CD4-positive, alpha-beta memory T cell (primary cell): ENCODE data around the gene SLC16A3. TPM values are rescaled to one million over a fixed set of nuclear protein-coding genes. Genes with fewer than 3 reads are reported as not detected.
A peak's percentile ranks its signal among the peaks of the same experiment; 100 is the strongest.
"Not testable (repeated sequence)": the region's sequence is repeated elsewhere in the genome, so short reads cannot be mapped to it uniquely, and the experiment has no call there.

Experiments used
- CTCF ChIA-PET: fragments of 350-600 bp; sonication (Branson Sonifier 250); formaldehyde crosslinking; loops from one replicate; lab custom pipeline; 2021; ENCODE audit warnings: inconsistent platforms; ENCODE audit not compliant: partially characterized antibody; lab: Charles Lee
- POLR2A ChIA-PET: fragments of 350-600 bp; sonication (Branson Sonifier 250); formaldehyde crosslinking; loops from one replicate; lab custom pipeline; 2021; ENCODE audit not compliant: partially characterized antibody; lab: Charles Lee
- DNase-seq, 5 donors: peaks; one replicate each; pipeline versions ENCODE4 v3.0.0 to v3.0.0-alpha.2; 2020 to 2022; ENCODE audit warnings: mixed read lengths in 1 of 5
- H3K27ac ChIP-seq: one replicate; pipeline ENCODE4 v1.7.0; 2013; ENCODE audit warnings: low read depth, low read length
- H3K27me3 ChIP-seq: 2 replicates; pipeline ENCODE4 v1.7.0; 2013; ENCODE audit warnings: mild to moderate bottlenecking, low read length, moderate library complexity; ENCODE audit not compliant: insufficient read depth
- H3K36me3 ChIP-seq: 2 replicates; pipeline ENCODE4 v1.7.0; 2013; ENCODE audit warnings: mild to moderate bottlenecking, low read length, moderate library complexity; ENCODE audit not compliant: insufficient read depth
- H3K4me1 ChIP-seq: 2 replicates; pipeline ENCODE4 v1.7.0; 2013; ENCODE audit warnings: mild to moderate bottlenecking, low read length, moderate library complexity; ENCODE audit not compliant: insufficient read depth
- H3K4me3 ChIP-seq, 2 donors: one replicate each; pipeline ENCODE4 v1.7.0; 2013; ENCODE audit warnings: low read length in 2 of 2, mild to moderate bottlenecking in 1 of 2
- H3K9me3 ChIP-seq, 2 donors: one replicate each; pipeline ENCODE4 v1.7.0; 2013; ENCODE audit warnings: low read length in 2 of 2, control low read depth in 1 of 2; ENCODE audit not compliant: control insufficient read depth in 1 of 2
- H3K27ac Mint-ChIP-seq, 7 donors: one replicate each; pipeline ENCODE4 v1.8.0; 2020 to 2021; ENCODE audit warnings: mixed read lengths in 7 of 7, mild to moderate bottlenecking in 6 of 7, inconsistent platforms in 3 of 7, moderate library complexity in 3 of 7
- H3K27me3 Mint-ChIP-seq, 2 donors: one replicate each; pipeline ENCODE4 v1.8.0; 2020 to 2021; ENCODE audit warnings: mixed read lengths in 2 of 2
- H3K36me3 Mint-ChIP-seq, 2 donors: one replicate each; pipeline ENCODE4 v1.8.0; 2020 to 2021; ENCODE audit warnings: mixed read lengths in 2 of 2, inconsistent platforms in 1 of 2, mild to moderate bottlenecking in 1 of 2
- H3K4me1 Mint-ChIP-seq, 4 donors: one replicate each; pipeline ENCODE4 v1.8.0; 2020 to 2021; ENCODE audit warnings: mixed read lengths in 4 of 4, mild to moderate bottlenecking in 1 of 4
- H3K4me3 Mint-ChIP-seq, 8 donors: one replicate each; pipeline ENCODE4 v1.8.0; 2020 to 2021; ENCODE audit warnings: mixed read lengths in 8 of 8, mild to moderate bottlenecking in 7 of 8, moderate library complexity in 6 of 8, inconsistent platforms in 3 of 8
- H3K9me3 Mint-ChIP-seq, 8 donors: one replicate each; pipeline ENCODE4 v1.8.0; 2020 to 2021; ENCODE audit warnings: mixed read lengths in 8 of 8, mild to moderate bottlenecking in 5 of 8, inconsistent platforms in 3 of 8, moderate library complexity in 1 of 8
- intact Hi-C: fragments of 100-400 bp; cut with micrococcal nuclease; formaldehyde crosslinking; loops from one replicate; pipeline ENCODE4 v1.15.1; 2023
- polyA plus RNA-seq, 2 donors: library from polyadenylated mRNA; unstranded; fragments of 300-500 nt; fragmentation: Illumina TruSeq; gene quantifications; one replicate each; pipeline ENCODE4 v1.2.3, GENCODE V29; 2021
- total RNA-seq, 2 experiments: library from RNA; stranded (reverse); gene quantifications; one replicate each; pipeline ENCODE4 v1.2.3, GENCODE V29; 2021

Gene SLC16A3
- total and polyA plus RNA-seq, 4 experiments from 2014 or later, result 1.4 to 31.4 (median 17.9) TPM

DNA sequence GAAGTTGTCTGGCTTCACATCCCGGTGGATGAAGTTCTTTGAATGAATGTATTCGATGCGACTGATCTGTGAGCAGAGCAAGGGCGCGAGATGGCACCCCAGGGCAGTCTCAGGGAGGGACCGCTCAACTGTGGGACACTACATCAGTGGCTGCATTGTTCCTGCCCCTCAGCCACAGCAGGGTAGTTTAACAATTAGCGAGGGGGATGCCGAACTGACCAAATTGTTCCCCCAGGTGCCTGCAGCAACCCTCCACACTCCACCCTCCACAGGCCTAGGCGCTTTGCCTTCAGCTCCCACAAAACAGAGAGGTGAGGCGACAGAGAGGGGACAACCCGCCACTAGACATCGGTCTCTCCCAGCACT is 24.3 kb downstream of the SLC16A3 start:
- H3K27me3 Mint-ChIP-seq, result no peaks in the 10 kb centered on the region
- DNase-seq, result no peak
- H3K9me3 Mint-ChIP-seq, result peaks cover 0 to 2% (median 0%) of the 10 kb centered on the region in 8 donors
- Histone ChIP-seq H3K9me3 (no peaks in the 10 kb centered on the region), H3K4me3 (no peak overlapping the region), H3K36me3 (peaks cover 78% of the 10 kb centered on the region), H3K27ac (no peak overlapping the region), H3K4me1 (peaks cover 10% of the 10 kb centered on the region), H3K27me3 (no peaks in the 10 kb centered on the region)
- ChIA-PET POLR2A (no interaction called here), CTCF (no interaction called here)
- H3K36me3 Mint-ChIP-seq, result peaks cover 54 to 64% of the 10 kb centered on the region in 2 donors
- H3K4me3 Mint-ChIP-seq, result no peak overlapping the region
- intact Hi-C loops, result no loop called here
- peak overlapping the region in 2 of 7 donors; percentile 48 to 68 for H3K27ac Mint-ChIP-seq
- H3K4me1 Mint-ChIP-seq, result peaks cover 9 to 18% (median 13%) of the 10 kb centered on the region in 4 donors

DNA sequence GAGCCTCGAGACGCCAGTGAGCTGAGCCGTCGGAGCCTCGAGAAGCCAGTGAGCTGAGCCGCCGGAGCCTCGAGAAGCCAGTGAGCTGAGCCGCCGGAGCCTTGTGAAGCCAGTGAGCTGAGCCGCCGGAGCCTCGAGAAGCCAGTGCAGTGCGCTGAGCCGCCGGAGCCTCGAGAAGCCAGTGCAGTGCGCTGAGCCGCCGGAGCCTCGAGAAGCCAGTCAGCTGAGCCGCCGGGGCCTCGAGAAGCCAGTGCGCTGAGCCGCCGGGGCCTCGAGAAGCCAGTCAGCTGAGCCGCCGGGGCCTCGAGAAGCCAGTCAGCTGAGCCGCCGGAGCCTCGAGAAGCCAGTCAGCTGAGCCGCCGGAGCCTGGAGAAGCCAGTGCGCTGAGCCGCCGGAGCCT is 25.3 kb downstream of the SLC16A3 start:
- H3K27me3 Mint-ChIP-seq, H3K27me3 ChIP-seq, CTCF ChIA-PET, H3K4me3 ChIP-seq, H3K4me3 Mint-ChIP-seq, H3K27ac ChIP-seq, intact Hi-C loops, H3K9me3 Mint-ChIP-seq, H3K9me3 ChIP-seq, DNase-seq, H3K27ac Mint-ChIP-seq: not testable (repeated sequence)
- peaks cover 10% of the 10 kb centered on the region for H3K4me1 ChIP-seq
- peaks cover 75% of the 10 kb centered on the region for H3K36me3 ChIP-seq
- peaks cover 14 to 24% (median 15%) of the 10 kb centered on the region in 4 donors for H3K4me1 Mint-ChIP-seq
- peaks cover 53 to 64% of the 10 kb centered on the region in 2 donors for H3K36me3 Mint-ChIP-seq
- POLR2A ChIA-PET, result interaction anchor here (0.6 to 1.0 kb wide), 2 partner anchors 38 to 39 kb away, joined by 3 to 4 read pairs; no protein-coding TSS in a partner anchor

DNA sequence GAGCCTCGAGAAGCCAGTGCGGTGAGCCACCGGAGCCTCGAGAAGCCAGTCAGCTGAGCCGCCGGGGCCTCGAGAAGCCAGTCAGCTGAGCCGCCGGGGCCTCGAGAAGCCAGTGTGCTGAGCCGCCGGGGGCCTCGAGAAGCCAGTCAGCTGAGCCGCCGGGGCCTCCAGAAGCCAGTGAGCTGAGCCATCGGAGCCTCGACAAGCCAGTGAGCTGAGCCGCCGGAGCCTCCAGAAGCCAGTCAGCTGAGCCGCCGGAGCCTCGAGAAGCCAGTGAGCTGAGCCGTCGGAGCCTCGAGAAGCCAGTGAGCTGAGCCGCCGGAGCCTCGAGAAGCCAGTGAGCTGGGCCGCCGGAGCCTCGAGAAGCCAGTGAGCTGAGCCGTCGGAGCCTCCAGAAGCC is 25.9 kb downstream of the SLC16A3 start:
- H3K9me3 Mint-ChIP-seq, H3K9me3 ChIP-seq, DNase-seq, intact Hi-C loops, H3K27me3 Mint-ChIP-seq, H3K27ac Mint-ChIP-seq, H3K27ac ChIP-seq, H3K4me3 Mint-ChIP-seq, H3K4me3 ChIP-seq, H3K27me3 ChIP-seq: not testable (repeated sequence)
- ChIA-PET POLR2A (interaction anchor here (0.6 to 1.0 kb wide), 3 partner anchors 37 to 43 kb away, joined by 3 to 4 read pairs (median 3); no protein-coding TSS in a partner anchor), CTCF (interaction anchor here (0.9 kb wide), 1 partner anchor 67 kb away, joined by 3 read pairs; no protein-coding TSS in a partner anchor)
- peaks cover 10% of the 10 kb centered on the region for H3K4me1 ChIP-seq
- H3K4me1 Mint-ChIP-seq, result peaks cover 14 to 24% (median 18%) of the 10 kb centered on the region in 4 donors
- peaks cover 75% of the 10 kb centered on the region for H3K36me3 ChIP-seq
- peaks cover 53 to 69% of the 10 kb centered on the region in 2 donors for H3K36me3 Mint-ChIP-seq

DNA sequence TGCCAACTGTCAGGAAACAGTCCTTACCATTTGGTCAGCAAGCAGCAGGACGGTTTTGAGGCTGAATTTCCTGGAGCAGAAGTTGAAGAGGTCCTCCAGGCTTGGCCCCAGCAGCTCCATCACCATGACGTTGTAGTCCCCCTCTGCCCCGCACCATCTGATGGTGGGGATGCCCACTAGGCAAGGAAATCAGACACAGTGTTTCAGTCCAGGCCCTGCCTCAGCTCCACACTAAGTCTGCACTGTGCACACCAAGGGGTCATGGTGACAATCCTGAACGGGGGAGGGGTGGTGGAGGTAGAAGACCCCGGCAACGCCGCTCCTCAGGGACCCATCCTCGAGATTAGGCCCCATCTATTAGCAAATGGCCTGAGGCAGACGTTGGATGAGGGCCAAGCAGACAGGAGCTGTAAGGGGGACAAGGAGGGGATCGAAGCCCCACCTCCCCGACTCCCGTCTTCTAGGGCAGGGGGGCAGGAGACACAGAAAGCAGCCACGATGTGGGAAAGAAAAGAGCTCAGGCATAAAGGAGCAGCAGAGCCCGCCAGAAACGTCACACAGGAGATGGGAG is 26.6 kb downstream of the SLC16A3 start:
- Histone ChIP-seq H3K4me3 (no peak overlapping the region), H3K27me3 (no peaks in the 10 kb centered on the region), H3K9me3 (no peaks in the 10 kb centered on the region), H3K27ac (no peak overlapping the region), H3K4me1 (peaks cover 10% of the 10 kb centered on the region), H3K36me3 (peaks cover 75% of the 10 kb centered on the region)
- Mint-ChIP-seq H3K36me3 (peaks cover 60 to 76% of the 10 kb centered on the region in 2 donors), H3K4me1 (peaks cover 18 to 28% (median 23%) of the 10 kb centered on the region in 4 donors), H3K27me3 (no peaks in the 10 kb centered on the region), H3K27ac (peak overlapping the region in 4 of 7 donors; percentile 25 to 88 (median 66)), H3K9me3 (peaks cover 0 to 2% (median 0%) of the 10 kb centered on the region in 8 donors), H3K4me3 (no peak overlapping the region)
- ChIA-PET CTCF (interaction anchor here (0.8 to 0.9 kb wide), 2 partner anchors 46 to 67 kb away, joined by 3 read pairs; no protein-coding TSS in a partner anchor), POLR2A (interaction anchor here (0.9 to 1.0 kb wide), 4 partner anchors 10 to 160 kb away, joined by 3 to 4 read pairs (median 3); no protein-coding TSS in a partner anchor)
- intact Hi-C loops, result no loop called here
- DNase-seq, result no peak

DNA sequence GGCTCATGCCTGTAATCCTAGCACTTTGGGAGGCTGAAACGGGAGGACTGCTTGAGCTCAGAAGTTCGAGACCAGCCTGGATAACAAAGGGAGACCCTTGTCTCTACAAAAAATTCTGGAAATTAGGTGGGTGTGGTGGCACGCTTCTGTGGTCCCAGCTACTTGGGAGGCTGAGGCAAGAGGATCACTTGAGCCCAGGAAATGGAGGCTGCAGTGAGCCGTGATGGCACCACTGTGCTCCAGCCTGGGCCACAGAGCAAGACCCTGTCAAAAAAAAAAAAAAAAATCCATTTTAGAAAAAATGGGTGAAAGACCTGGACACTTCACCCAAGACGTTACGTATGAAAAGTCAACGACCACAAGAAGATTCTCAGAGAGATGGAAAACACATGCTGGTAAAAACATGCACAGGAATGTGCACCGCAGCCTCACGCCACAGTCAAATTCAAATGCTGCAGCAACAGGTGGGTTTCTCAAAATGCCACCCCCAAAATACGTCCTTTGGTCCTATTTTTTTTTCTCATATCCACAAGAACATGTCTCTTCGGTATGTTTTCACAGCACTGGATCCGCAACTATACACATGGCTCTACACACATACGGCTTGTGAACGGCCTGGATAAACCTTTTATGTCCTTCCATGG is 27.5 kb downstream of the SLC16A3 start:
- Mint-ChIP-seq H3K36me3 (peaks cover 60 to 77% of the 10 kb centered on the region in 2 donors), H3K4me3 (no peak overlapping the region), H3K9me3 (peaks cover 0 to 2% (median 0%) of the 10 kb centered on the region in 8 donors), H3K4me1 (peaks cover 20 to 32% (median 30%) of the 10 kb centered on the region in 4 donors), H3K27me3 (no peaks in the 10 kb centered on the region), H3K27ac (peak overlapping the region; percentile 37 to 88 (median 75))
- no peaks in the 10 kb centered on the region for H3K27me3 ChIP-seq
- peaks cover 10% of the 10 kb centered on the region for H3K4me1 ChIP-seq
- ChIA-PET POLR2A (interaction anchor here (0.6 to 1.0 kb wide), 6 partner anchors 11 to 331 kb away, joined by 3 to 4 read pairs (median 3); no protein-coding TSS in a partner anchor), CTCF (interaction anchor here (0.8 kb wide), 1 partner anchor 45 kb away, joined by 3 read pairs; no protein-coding TSS in a partner anchor)
- H3K27ac ChIP-seq, result no peak overlapping the region
- no peak overlapping the region for H3K4me3 ChIP-seq
- intact Hi-C loops, result no loop called here
- no peak for DNase-seq
- H3K36me3 ChIP-seq, result peaks cover 75% of the 10 kb centered on the region
- no peaks in the 10 kb centered on the region for H3K9me3 ChIP-seq

DNA sequence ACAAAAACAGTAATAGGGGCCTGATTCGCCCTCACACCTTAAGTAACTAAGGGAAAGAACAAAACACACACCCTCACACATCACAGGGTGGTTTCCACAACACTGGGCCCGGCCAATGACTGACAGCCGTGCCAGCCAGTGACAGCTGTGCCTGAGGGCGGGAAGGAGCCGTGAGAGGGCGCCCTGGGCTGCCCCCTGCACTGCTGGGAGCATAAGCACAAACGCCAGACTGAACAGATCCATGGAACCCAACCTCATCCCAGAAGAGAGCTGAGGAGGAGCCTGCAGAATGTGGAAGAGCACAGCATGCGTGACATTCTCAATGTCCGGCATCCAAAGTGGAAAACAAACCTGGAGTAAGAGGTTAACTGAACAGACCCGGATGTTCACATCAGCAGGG is 28.6 kb downstream of the SLC16A3 start:
- POLR2A ChIA-PET, result no interaction called here
- Histone ChIP-seq H3K27me3 (no peaks in the 10 kb centered on the region), H3K9me3 (no peaks in the 10 kb centered on the region), H3K4me1 (peaks cover 10% of the 10 kb centered on the region), H3K4me3 (no peak overlapping the region), H3K27ac (peak overlapping the region; percentile 21), H3K36me3 (peaks cover 74% of the 10 kb centered on the region)
- H3K36me3 Mint-ChIP-seq, result peaks cover 60 to 76% of the 10 kb centered on the region in 2 donors
- peak; percentile 43 to 62 (median 48) for DNase-seq
- H3K4me1 Mint-ChIP-seq, result peaks cover 21 to 40% (median 32%) of the 10 kb centered on the region in 4 donors
- CTCF ChIA-PET, result interaction anchor here (1.0 kb wide), 1 partner anchor 21 kb away, joined by 3 read pairs; no protein-coding TSS in a partner anchor
- H3K9me3 Mint-ChIP-seq, result peaks cover 0 to 2% (median 0%) of the 10 kb centered on the region in 8 donors
- intact Hi-C loops, result no loop called here
- H3K27me3 Mint-ChIP-seq, result no peaks in the 10 kb centered on the region
- H3K4me3 Mint-ChIP-seq, result peak overlapping the region in 2 of 8 donors; percentile 24 to 43
- peak overlapping the region; percentile 84 to 95 (median 88) for H3K27ac Mint-ChIP-seq

DNA sequence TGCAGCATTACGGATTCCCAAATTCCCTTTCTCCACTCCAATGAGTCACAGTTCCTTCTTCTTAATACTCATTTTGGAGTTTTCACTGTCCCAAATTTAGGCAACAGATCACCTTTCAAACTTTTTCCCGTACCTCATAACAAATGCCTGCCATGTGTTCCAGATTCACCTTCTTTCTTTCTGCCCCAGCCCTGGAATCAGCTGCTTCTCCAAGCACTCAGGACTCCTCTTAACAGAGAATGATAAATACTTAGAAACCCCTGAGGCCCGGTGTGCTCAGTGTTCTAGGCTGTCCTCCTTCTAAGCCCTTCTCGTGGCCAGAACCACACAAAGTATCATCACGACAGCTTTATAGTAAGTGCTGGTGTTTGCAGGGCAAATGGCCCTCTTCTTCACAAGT is 29.7 kb downstream of the SLC16A3 start:
- Histone ChIP-seq H3K27ac (no peak overlapping the region), H3K9me3 (no peaks in the 10 kb centered on the region), H3K4me3 (no peak overlapping the region), H3K4me1 (peaks cover 10% of the 10 kb centered on the region), H3K27me3 (no peaks in the 10 kb centered on the region), H3K36me3 (peaks cover 71% of the 10 kb centered on the region)
- ChIA-PET CTCF (interaction anchor here (1.0 kb wide), 1 partner anchor 22 kb away, joined by 3 read pairs; no protein-coding TSS in a partner anchor), POLR2A (no interaction called here)
- peaks cover 23 to 41% (median 34%) of the 10 kb centered on the region in 4 donors for H3K4me1 Mint-ChIP-seq
- intact Hi-C loops, result no loop called here
- DNase-seq, result no peak
- peaks cover 53 to 73% of the 10 kb centered on the region in 2 donors for H3K36me3 Mint-ChIP-seq
- H3K27me3 Mint-ChIP-seq, result no peaks in the 10 kb centered on the region
- H3K4me3 Mint-ChIP-seq, result no peak overlapping the region
- no peaks in the 10 kb centered on the region for H3K9me3 Mint-ChIP-seq
- H3K27ac Mint-ChIP-seq, result peak overlapping the region in 5 of 7 donors; percentile 14 to 77 (median 33)
